KMS-11 (cell line): ENCODE results near the gene KRT40.

Experiments used
- H2AFZ ChIP-seq: fragments of 200-600 bp; sonication (generic); 2 replicates; pipeline ENCODE4 v1.6.1; 2016; ENCODE audit warnings: antibody characterized with exemption, mixed run types, low read depth
- H3K27ac ChIP-seq: fragments of 200-600 bp; sonication (generic); 2 replicates; pipeline ENCODE4 v1.6.1; 2016; ENCODE audit warnings: mild to moderate bottlenecking, mixed run types
- H3K27me3 ChIP-seq: fragments of 200-600 bp; sonication (generic); 2 replicates; pipeline ENCODE4 v1.6.1; 2017; ENCODE audit warnings: mild to moderate bottlenecking, low read depth, mixed run types, moderate library complexity; ENCODE audit not compliant: insufficient read depth
- H3K36me3 ChIP-seq: fragments of 200-600 bp; sonication (generic); 2 replicates; pipeline ENCODE4 v1.6.1; 2017; ENCODE audit warnings: mild to moderate bottlenecking, mixed run types; ENCODE audit not compliant: insufficient read depth
- H3K4me1 ChIP-seq: fragments of 200-600 bp; sonication (generic); 2 replicates; pipeline ENCODE4 v1.6.1; 2016; ENCODE audit warnings: mild to moderate bottlenecking, low read depth, mixed run types; ENCODE audit not compliant: poor library complexity, severe bottlenecking
- H3K4me2 ChIP-seq: fragments of 200-600 bp; sonication (generic); 2 replicates; pipeline ENCODE4 v1.7.0; 2016; ENCODE audit warnings: mild to moderate bottlenecking, mixed run types
- H3K4me3 ChIP-seq: fragments of 200-600 bp; sonication (generic); IDR thresholded peaks from 2 replicates; pipeline ENCODE4 v1.6.1; 2017; ENCODE audit warnings: low read depth, low read length, mixed read lengths; ENCODE audit not compliant: insufficient read depth
- H3K79me2 ChIP-seq: fragments of 200-600 bp; sonication (generic); 2 replicates; pipeline ENCODE4 v1.6.1; 2016; ENCODE audit warnings: low read depth, mixed run types; ENCODE audit not compliant: insufficient read depth
- H3K9ac ChIP-seq: fragments of 200-600 bp; sonication (generic); 2 replicates; pipeline ENCODE4 v1.6.1; 2016; ENCODE audit warnings: mild to moderate bottlenecking, mixed run types
- H4K20me1 ChIP-seq: fragments of 200-600 bp; sonication (generic); 2 replicates; pipeline ENCODE4 v1.6.1; 2016; ENCODE audit warnings: mild to moderate bottlenecking, mixed run types; ENCODE audit not compliant: insufficient read depth
- CTCF ChIP-seq: fragments of 200-600 bp; sonication (generic); conservative IDR thresholded peaks from 2 replicates; pipeline ENCODE4 v1.6.1; 2017; ENCODE audit warnings: low read depth, mild to moderate bottlenecking, antibody characterized with exemption, low read length, moderate library complexity, mixed read lengths

Gene KRT40

GRCh38 chr17:40949418-40949817 is 34.7 kb downstream of the KRT40 start:
- H3K27me3 ChIP-seq, result no peaks in the 10 kb centered on the region
- H3K4me1 ChIP-seq, result no peaks in the 10 kb centered on the region
- H3K27ac ChIP-seq, result no peak overlapping the region
- no peaks in the 10 kb centered on the region for H3K79me2 ChIP-seq
- H2AFZ ChIP-seq, result no peak overlapping the region
- H4K20me1 ChIP-seq, result no peaks in the 10 kb centered on the region
- no peak overlapping the region for H3K9ac ChIP-seq
- no peak overlapping the region for H3K4me3 ChIP-seq
- H3K36me3 ChIP-seq, result no peaks in the 10 kb centered on the region
- no peak for TF ChIP-seq CTCF
- no peak overlapping the region for H3K4me2 ChIP-seq

- no peak for TF ChIP-seq CTCF
- Histone ChIP-seq H3K9ac (no peak overlapping the region), H4K20me1 (no peaks in the 10 kb centered on the region), H3K27me3 (no peaks in the 10 kb centered on the region), H3K79me2 (no peaks in the 10 kb centered on the region), H3K36me3 (no peaks in the 10 kb centered on the region), H2AFZ (no peak overlapping the region), H3K27ac (no peak overlapping the region), H3K4me2 (no peak overlapping the region), H3K4me3 (no peak overlapping the region), H3K4me1 (no peaks in the 10 kb centered on the region)
Observed at GRCh38 chr17:40947929-40948328, 36.2 kb downstream of the KRT40 start.

- H3K9ac ChIP-seq, result no peak overlapping the region
- no peak for TF ChIP-seq CTCF
- no peaks in the 10 kb centered on the region for H3K4me1 ChIP-seq
- H3K4me3 ChIP-seq, result no peak overlapping the region
- no peaks in the 10 kb centered on the region for H3K36me3 ChIP-seq
- H3K4me2 ChIP-seq, result no peak overlapping the region
- no peaks in the 10 kb centered on the region for H3K27me3 ChIP-seq
- no peak overlapping the region for H2AFZ ChIP-seq
- H3K27ac ChIP-seq, result no peak overlapping the region
- H3K79me2 ChIP-seq, result no peaks in the 10 kb centered on the region
- no peaks in the 10 kb centered on the region for H4K20me1 ChIP-seq
Observed at GRCh38 chr17:40945414-40945813, 38.7 kb downstream of the KRT40 start.

GRCh38 chr17:40944531-40944930 is 39.6 kb downstream of the KRT40 start:
- Histone ChIP-seq H3K4me3 (no peak overlapping the region), H3K27ac (no peak overlapping the region), H3K4me2 (no peak overlapping the region), H3K27me3 (no peaks in the 10 kb centered on the region), H3K36me3 (no peaks in the 10 kb centered on the region), H3K9ac (no peak overlapping the region), H4K20me1 (no peaks in the 10 kb centered on the region), H2AFZ (no peak overlapping the region), H3K4me1 (no peaks in the 10 kb centered on the region), H3K79me2 (no peaks in the 10 kb centered on the region)
- no peak for TF ChIP-seq CTCF

GRCh38 chr17:40942553-40942952 is 41.6 kb downstream of the KRT40 start:
- Histone ChIP-seq H3K79me2 (no peaks in the 10 kb centered on the region), H3K27me3 (no peaks in the 10 kb centered on the region), H3K4me1 (no peaks in the 10 kb centered on the region), H3K27ac (no peak overlapping the region), H3K4me2 (no peak overlapping the region), H3K36me3 (no peaks in the 10 kb centered on the region), H3K9ac (no peak overlapping the region), H4K20me1 (no peaks in the 10 kb centered on the region), H2AFZ (no peak overlapping the region), H3K4me3 (no peak overlapping the region)
- TF ChIP-seq CTCF, result no peak
